HG03354 (cell line): Measurements from ENCODE around the gene CACYBP.

Experiments used
- ATAC-seq: cut with Tn5 transposase; IDR thresholded peaks from one replicate; pipeline ENCODE4 v1.9.1; 2021; ENCODE audit warnings: mild to moderate bottlenecking; ENCODE audit not compliant: unreplicated experiment, poor library complexity, severe bottlenecking

Gene CACYBP

GRCh38 chr1:175045519-175045918, 45.8 kb downstream of the CACYBP start:
- no peak for ATAC-seq

GRCh38 chr1:175050992-175051391, 51.2 kb downstream of the CACYBP start:
- ATAC-seq, result no peak

- ATAC-seq, result no peak
These were observed 55.0 kb downstream of the CACYBP start for GRCh38 chr1:175054736-175055135.
